ENCODE measurements around the gene FTH1.
A peak's percentile ranks its signal among the peaks of the same experiment; 100 is the strongest.

FTH1 gene

GRCh38 chr11:61919705-61920631 is 47.5 kb downstream of the FTH1 start:
- no peak for TF ChIP-seq CTCF (IDR thresholded peaks at IDR 0.05; ENCODE audit: low read length, missing control alignments)
- H3K4me3 ChIP-seq (replicated peaks; ENCODE audit: low read depth, low read length): no peak overlapping the region

GRCh38 chr11:61918938-61919704 is 48.3 kb downstream of the FTH1 start:
- no peak overlapping the region for H3K4me3 ChIP-seq (replicated peaks; ENCODE audit: low read depth, low read length)
- no peak for TF ChIP-seq CTCF (IDR thresholded peaks at IDR 0.05; ENCODE audit: low read length, missing control alignments)
- DNase-seq (ENCODE audit: low read depth): peak; percentile 42

More at GRCh38 chr11:61919705-61920631, 47.5 kb downstream of the FTH1 start:
- no peak for DNase-seq (ENCODE audit: low read depth)

- no peak for DNase-seq (ENCODE audit: low read depth)
- no peak for TF ChIP-seq CTCF (IDR thresholded peaks at IDR 0.05; ENCODE audit: low read length, missing control alignments)
- no peak overlapping the region for H3K4me3 ChIP-seq (replicated peaks; ENCODE audit: low read depth, low read length)
Measured at GRCh38 chr11:61918251-61918937, 49.0 kb downstream of the FTH1 start.

GRCh38 chr11:61917334-61918109 is 49.9 kb downstream of the FTH1 start, which contains the start of gene RAB3IL1:
Gene RAB3IL1 (minus strand): TSS chr11:61917566. CDS start chr11:61917367, 199 bp downstream.
- DNase-seq (ENCODE audit: low read depth): peak; percentile 53
- no peak for TF ChIP-seq CTCF (IDR thresholded peaks at IDR 0.05; ENCODE audit: low read length, missing control alignments)
- peak within 1 kb of the TSS; percentile 64 for H3K4me3 ChIP-seq (replicated peaks; ENCODE audit: low read depth, low read length)

- peak overlapping the region; percentile 64 for H3K4me3 ChIP-seq (replicated peaks; ENCODE audit: low read depth, low read length)
- no peak for DNase-seq (ENCODE audit: low read depth)
- TF ChIP-seq CTCF (IDR thresholded peaks at IDR 0.05; ENCODE audit: low read length, missing control alignments): no peak
Measured at GRCh38 chr11:61916737-61917333, 50.6 kb downstream of the FTH1 start.
